ENCODE measurements around the gene MDFIC2. TPM values are rescaled to one million over a fixed set of nuclear protein-coding genes. Genes with fewer than 3 reads are reported as not detected.

Gene MDFIC2
- total and polyA plus RNA-seq, 8 donors = not detected

GRCh38 chr3:70183781-70184504 lies 128.5 kb downstream of the MDFIC2 start:
- H3K36me3 ChIP-seq = no peaks in the 10 kb centered on the region
- H3K27ac ChIP-seq = no peak overlapping the region
- H3K27me3 ChIP-seq = peaks cover 0 to 17% of the 10 kb centered on the region in 2 donors
- H3K4me1 ChIP-seq = no peaks in the 10 kb centered on the region
- no peak for ATAC-seq
- no peak for DNase-seq
- no peak for TF ChIP-seq CTCF (IDR thresholded peaks at IDR 0.05)
- intact Hi-C loops (cut with DNase I) = no loop called here
- no peaks in the 10 kb centered on the region for H3K9me3 ChIP-seq
- H3K4me3 ChIP-seq = no peak overlapping the region

GRCh38 chr3:70182166-70182565 lies 130.3 kb downstream of the MDFIC2 start:
- Histone ChIP-seq H3K4me1 (no peaks in the 10 kb centered on the region), H3K27me3 (peaks cover 0 to 17% of the 10 kb centered on the region in 2 donors), H3K27ac (no peak overlapping the region), H3K36me3 (no peaks in the 10 kb centered on the region), H3K9me3 (no peaks in the 10 kb centered on the region), H3K4me3 (no peak overlapping the region)
- ATAC-seq (no peak), DNase-seq (no peak)
- TF ChIP-seq CTCF (IDR thresholded peaks at IDR 0.05) = no peak
- intact Hi-C loops (cut with DNase I) = no loop called here

- H3K4me3 ChIP-seq = no peak overlapping the region
- DNase-seq = no peak
- TF ChIP-seq CTCF (IDR thresholded peaks at IDR 0.05) = no peak
- H3K27ac ChIP-seq = no peak overlapping the region
- H3K36me3 ChIP-seq = no peaks in the 10 kb centered on the region
- intact Hi-C loops (cut with DNase I) = no loop called here
- no peaks in the 10 kb centered on the region for H3K9me3 ChIP-seq
- ATAC-seq = no peak
- peaks cover 0 to 17% of the 10 kb centered on the region in 2 donors for H3K27me3 ChIP-seq
- no peaks in the 10 kb centered on the region for H3K4me1 ChIP-seq
Observed at GRCh38 chr3:70180664-70181063, 131.8 kb downstream of the MDFIC2 start.

- no peak for TF ChIP-seq CTCF (IDR thresholded peaks at IDR 0.05)
- H3K36me3 ChIP-seq = no peaks in the 10 kb centered on the region
- H3K4me1 ChIP-seq = no peaks in the 10 kb centered on the region
- H3K4me3 ChIP-seq = no peak overlapping the region
- H3K9me3 ChIP-seq = no peaks in the 10 kb centered on the region
- ATAC-seq = no peak
- DNase-seq = no peak
- H3K27ac ChIP-seq = no peak overlapping the region
- H3K27me3 ChIP-seq = peaks cover 0 to 17% of the 10 kb centered on the region in 2 donors
- intact Hi-C loops (cut with DNase I) = no loop called here
Observed at GRCh38 chr3:70179111-70179510, 133.3 kb downstream of the MDFIC2 start.

GRCh38 chr3:70177881-70178645 lies 134.4 kb downstream of the MDFIC2 start:
- ATAC-seq (no peak), DNase-seq (no peak)
- H3K27ac ChIP-seq = no peak overlapping the region
- H3K27me3 ChIP-seq = peaks cover 0 to 12% of the 10 kb centered on the region in 2 donors
- H3K4me3 ChIP-seq = no peak overlapping the region
- intact Hi-C loops (cut with DNase I) = no loop called here
- H3K4me1 ChIP-seq = no peaks in the 10 kb centered on the region
- no peaks in the 10 kb centered on the region for H3K36me3 ChIP-seq
- no peaks in the 10 kb centered on the region for H3K9me3 ChIP-seq
- no peak for TF ChIP-seq CTCF (IDR thresholded peaks at IDR 0.05)
